K562 (cell line): ENCODE data around the gene DCTN5. TPM values are rescaled to one million over a fixed set of nuclear protein-coding genes. Genes with fewer than 3 reads are reported as not detected.
A peak's percentile ranks its signal among the peaks of the same experiment; 100 is the strongest.

ENCODE experiments used
- CBX5 ChIP-seq: IDR thresholded peaks from 2 replicates; pipeline ENCODE4 v1.6.1; 2014; ENCODE audit warnings: low read depth, borderline replicate concordance
- FOXA3 ChIP-seq, 2 experiments: fragments of 450-650 bp in 1 of 2; sonication (generic) in 1 of 2; formaldehyde crosslinking; IDR thresholded peaks in 1 of 2; conservative IDR thresholded peaks in 1 of 2; 2 replicates each; pipeline versions ENCODE4 v1.4.0 to v1.8.0; 2020 to 2022; ENCODE audit warnings: mild to moderate bottlenecking in 2 of 2, missing genetic modification reagents in 1 of 2
- HCFC1 ChIP-seq: IDR thresholded peaks from 2 replicates; pipeline ENCODE4 v1.6.1; 2012; ENCODE audit warnings: low read depth, low read length, improper control_type of control experiment
- KLF13 ChIP-seq: fragments of 450-650 bp; IDR thresholded peaks from 2 replicates; pipeline ENCODE4 v1.6.1; 2016; ENCODE audit warnings: missing genetic modification characterization, low read depth, mild to moderate bottlenecking, missing compliant biosample characterization, moderate library complexity, borderline replicate concordance
- NRF1 ChIP-seq, 2 experiments: fragments of 450-650 bp; IDR thresholded peaks in 1 of 2; conservative IDR thresholded peaks in 1 of 2; 2 replicates each; pipeline ENCODE4 v1.6.1; 2014; ENCODE audit warnings: mild to moderate bottlenecking in 2 of 2
- PTTG1 ChIP-seq: fragments of 450-650 bp; IDR thresholded peaks from 2 replicates; pipeline ENCODE4 v1.6.1; 2016; ENCODE audit warnings: low read depth, mild to moderate bottlenecking, missing genetic modification characterization, missing compliant biosample characterization
- RAD51 ChIP-seq: fragments of 450-650 bp; IDR thresholded peaks from 2 replicates; pipeline ENCODE4 v1.7.1; 2016; ENCODE audit warnings: low read depth, mild to moderate bottlenecking, borderline replicate concordance
- RB1 ChIP-seq: fragments of 450-650 bp; IDR thresholded peaks from 2 replicates; pipeline ENCODE4 v1.6.1; 2017; ENCODE audit warnings: low read depth, mild to moderate bottlenecking
- RBM25 ChIP-seq: fragments of 200-400 bp; formaldehyde crosslinking; IDR thresholded peaks from 2 replicates; pipeline ENCODE4 v1.6.1; 2018; ENCODE audit warnings: low read length, low read depth, moderate library complexity; ENCODE audit not compliant: severe bottlenecking
- REST ChIP-seq, 2 experiments: fragments of 450-650 bp; formaldehyde crosslinking in 1 of 2; IDR thresholded peaks; 2 replicates each; pipeline versions ENCODE4 v1.4.0 to v1.6.1; 2014 to 2020; ENCODE audit warnings: mild to moderate bottlenecking in 2 of 2, borderline replicate concordance in 1 of 2, low read depth in 1 of 2
- SMAD1 ChIP-seq: fragments of 150-350 bp; IDR thresholded peaks from 2 replicates; pipeline ENCODE4 v1.6.1; 2014; ENCODE audit warnings: low read length, low read depth; ENCODE audit not compliant: partially characterized antibody
- ZNF184 ChIP-seq: sonication (generic); formaldehyde crosslinking; IDR thresholded peaks from 2 replicates; pipeline ENCODE4 v1.5.0; 2020; ENCODE audit warnings: missing genetic modification reagents
- ZNF589 ChIP-seq: fragments of 200-800 bp; sonication (Bioruptor generic); IDR thresholded peaks from 2 replicates; pipeline ENCODE4 v1.6.1; 2016; ENCODE audit warnings: low read depth, missing genetic modification characterization, missing compliant biosample characterization
- polyA plus RNA-seq, 8 experiments: library from polyadenylated mRNA; depleted of rRNA in 4 of 8; stranded (reverse) in 5 of 8; unstranded in 3 of 8; fragments of >200 nt; fragmentation: Nextera tagmentation in 2 of 8; fragmentation: Illumina TruSeq in 1 of 8; extraction: Ambion mirVana in 2 of 8; extraction: Trizol in 1 of 8; gene quantifications; 2 replicates each; pipeline versions ENCODE4 v1.2.1 to v1.2.3, GENCODE V29; 2011 to 2014; ENCODE audit warnings: inconsistent platforms in 1 of 8, missing spikeins in 1 of 8
- total RNA-seq, 7 experiments: library from RNA; depleted of rRNA in 6 of 7; stranded (reverse); fragments of >200 nt in 6 of 7; fragmentation: Illumina TruSeq in 2 of 7; extraction: Trizol in 2 of 7; gene quantifications; 2 replicates each; pipeline versions ENCODE4 v1.2.1 to v1.2.3, GENCODE V29; 2011 to 2021; ENCODE audit warnings: low replicate concordance in 1 of 7
- TF ChIP-seq, protein P1 (sequence below): sonication (generic); formaldehyde crosslinking; IDR thresholded peaks from 2 replicates; pipeline ENCODE4 v1.5.0; 2020; ENCODE audit warnings: missing genetic modification reagents

Gene DCTN5
- total and polyA plus RNA-seq, 9 of the 15 experiments (the other 6 are each of a cell fraction or from before 2014, with no cell fraction given) = 35.8 to 149 (median 75.9) TPM

GRCh38 chr16:23595951-23596720, 45.1 kb upstream of the DCTN5 start, which contains the start of gene NDUFAB1 (continued):
- TF ChIP-seq ZNF589 = no peak
- no peak for TF ChIP-seq CBX5
- TF ChIP-seq NRF1 (conservative IDR thresholded peaks at IDR 0.05 in 1 of 2, IDR thresholded peaks at IDR 0.05 in 1 of 2) = peak; percentile 86 to 89
- no peak for TF ChIP-seq KLF13
- TF ChIP-seq RB1 = peak; percentile 97
- peak; percentile 13 for TF ChIP-seq RBM25
- no peak for TF ChIP-seq RAD51
- TF ChIP-seq ZNF184 (CRISPR knock-in tag) = no peak
- TF ChIP-seq HCFC1 = peak; percentile 79
- peak; percentile 29; the same call in 1 of the 2 replicates for TF ChIP-seq REST (IDR thresholded peaks at IDR 0.05; ENCODE audit: borderline replicate concordance)
- TF ChIP-seq REST (CRISPR knock-in tag; IDR thresholded peaks at IDR 0.05; ENCODE audit: low read depth) = no peak
- peak; percentile 41 for TF ChIP-seq SMAD1
- no peak for TF ChIP-seq PTTG1 (tag)
- TF ChIP-seq, protein P1, sequence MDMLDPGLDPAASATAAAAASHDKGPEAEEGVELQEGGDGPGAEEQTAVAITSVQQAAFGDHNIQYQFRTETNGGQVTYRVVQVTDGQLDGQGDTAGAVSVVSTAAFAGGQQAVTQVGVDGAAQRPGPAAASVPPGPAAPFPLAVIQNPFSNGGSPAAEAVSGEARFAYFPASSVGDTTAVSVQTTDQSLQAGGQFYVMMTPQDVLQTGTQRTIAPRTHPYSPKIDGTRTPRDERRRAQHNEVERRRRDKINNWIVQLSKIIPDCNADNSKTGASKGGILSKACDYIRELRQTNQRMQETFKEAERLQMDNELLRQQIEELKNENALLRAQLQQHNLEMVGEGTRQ (CRISPR knock-in tag) = no peak
- TF ChIP-seq FOXA3 (CRISPR knock-in tag; conservative IDR thresholded peaks at IDR 0.05 in 1 of 2, IDR thresholded peaks at IDR 0.05 in 1 of 2) = peak in 1 of 2 experiments; percentile 79; a peak in 2 of 4 replicates
